NCI-H1694 treated with DMSO at 0.1 percent for 48 hours (cell line): ENCODE measurements around the gene MATN4.

Source experiments
- DNase-seq: peaks from one replicate; lab custom pipeline; 2025; lab: John Stamatoyannopoulos, UW

MATN4 gene

GRCh38 chr20:45340951-45341350 is 32.9 kb upstream of the MATN4 start:
- DNase-seq = no peak

DNA sequence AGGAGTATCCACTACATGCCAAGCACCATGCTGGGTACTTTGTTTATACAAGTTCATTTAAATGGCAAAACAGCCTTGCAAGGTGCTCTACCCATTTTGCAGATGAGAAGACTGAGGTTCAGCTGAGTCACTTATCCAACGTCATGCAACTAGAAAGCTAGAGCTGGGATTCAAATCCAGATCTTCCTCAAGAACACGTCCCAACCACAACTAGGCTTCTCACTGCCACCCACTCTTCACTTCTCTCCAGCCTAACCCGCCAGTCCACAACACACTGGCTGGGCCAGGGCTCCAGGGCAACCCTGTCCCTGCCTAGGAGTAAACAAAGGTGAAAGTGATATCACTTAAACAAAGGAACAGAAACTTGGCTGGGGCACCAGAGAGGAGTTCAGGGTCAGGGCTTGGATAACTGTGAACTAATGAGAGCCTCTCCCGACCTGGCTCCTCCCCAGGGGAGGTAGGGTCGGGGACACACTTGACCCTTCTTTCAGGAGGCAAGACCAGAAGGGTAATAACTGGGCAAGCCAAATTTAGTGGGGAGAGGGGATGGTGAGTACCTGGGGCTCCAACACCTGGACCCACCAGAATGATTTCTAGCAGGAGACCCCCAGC is 32.2 kb upstream of the MATN4 start:
- DNase-seq = no peak

- DNase-seq = no peak
These were observed 31.7 kb upstream of the MATN4 start for GRCh38 chr20:45339799-45340198.

GRCh38 chr20:45339084-45339483 is 31.0 kb upstream of the MATN4 start:
- DNase-seq = no peak

DNA sequence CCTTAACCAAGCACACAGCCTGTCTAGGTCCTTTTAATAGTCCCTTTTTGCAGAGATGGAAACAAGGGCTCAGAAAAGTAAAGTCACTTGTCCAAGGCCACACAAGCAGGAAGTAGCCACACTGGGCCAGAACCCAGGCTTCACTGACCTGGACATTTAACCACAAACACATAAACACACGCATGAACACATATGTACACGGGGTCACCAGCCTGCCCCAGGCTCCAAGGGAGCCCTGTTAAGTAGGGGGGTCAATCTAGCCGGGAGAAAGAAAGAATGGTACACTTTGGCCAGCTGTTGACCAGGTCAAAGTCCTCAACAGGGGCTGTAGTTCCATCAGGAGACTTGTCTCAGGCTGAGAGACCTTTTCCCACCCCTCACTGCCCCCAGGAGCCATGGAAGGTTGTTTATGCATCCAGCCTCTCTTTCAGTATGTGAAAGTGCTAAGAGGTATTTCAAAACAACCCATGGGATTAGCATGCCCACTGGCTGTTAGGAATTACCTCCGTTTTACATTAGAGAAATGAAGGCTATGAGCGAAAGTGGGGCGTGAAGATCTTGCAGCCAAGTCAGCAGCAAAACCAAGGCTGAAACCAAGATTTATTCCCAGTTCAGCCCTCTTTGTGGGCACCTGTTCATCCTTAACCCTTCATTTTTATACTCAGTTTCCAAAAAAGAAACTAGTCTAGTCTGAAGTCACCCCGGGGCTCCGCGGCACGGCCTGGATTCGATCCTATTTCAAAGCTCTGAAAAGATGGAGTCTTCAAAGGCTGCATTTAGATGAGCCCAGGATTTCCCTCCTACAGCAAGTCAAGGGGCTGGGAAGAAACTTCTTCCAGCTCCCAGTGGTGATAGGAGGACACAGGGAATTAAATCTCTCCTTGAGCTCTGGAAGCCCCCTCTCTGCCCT is 30.3 kb upstream of the MATN4 start:
- DNase-seq = no peak

- no peak for DNase-seq
These were observed 29.4 kb upstream of the MATN4 start for GRCh38 chr20:45337367-45338120.

DNA sequence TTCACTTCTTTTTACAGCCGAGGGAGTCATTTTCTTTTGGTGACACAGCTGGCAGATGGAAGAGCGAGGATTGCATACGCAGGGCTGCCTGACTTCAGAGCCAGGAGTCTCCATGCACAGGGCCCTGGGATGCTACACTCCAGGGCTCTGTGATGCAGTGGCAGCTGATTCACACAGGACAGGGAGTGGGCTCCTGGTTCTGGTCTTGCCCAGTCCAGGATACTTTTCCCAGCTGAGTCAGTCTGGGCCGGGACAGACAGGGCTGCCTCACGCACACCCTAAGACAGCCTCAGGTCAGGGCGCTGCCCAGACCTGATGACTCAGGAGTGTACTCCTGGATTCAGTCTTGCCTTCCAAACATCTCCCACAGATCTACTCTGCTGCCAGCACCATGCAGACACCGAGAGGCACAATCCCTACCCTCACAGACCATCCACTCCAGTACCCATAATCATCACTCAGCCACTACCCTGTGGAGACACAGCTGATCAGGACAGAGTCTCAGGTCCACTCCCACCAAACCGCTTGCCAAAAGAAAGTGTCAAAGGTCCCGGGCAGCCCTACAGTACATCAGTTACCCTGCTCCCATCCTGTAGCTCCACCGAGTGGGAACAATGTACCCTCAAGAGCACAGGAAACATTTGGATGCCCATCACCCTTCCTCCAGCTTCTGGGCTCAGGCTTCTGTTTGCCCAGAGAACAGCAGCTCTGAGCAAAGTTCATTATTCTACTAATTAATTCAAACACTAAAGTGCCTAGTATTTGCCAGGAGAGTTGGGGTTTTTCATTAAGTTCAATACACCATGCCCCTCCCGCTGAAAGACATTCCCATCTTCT is 28.6 kb upstream of the MATN4 start:
- DNase-seq = no peak

GRCh38 chr20:45330476-45330875 is 22.4 kb upstream of the MATN4 start:
- no peak for DNase-seq

GRCh38 chr20:45329497-45330319 is 21.6 kb upstream of the MATN4 start:
- DNase-seq = no peak

DNA sequence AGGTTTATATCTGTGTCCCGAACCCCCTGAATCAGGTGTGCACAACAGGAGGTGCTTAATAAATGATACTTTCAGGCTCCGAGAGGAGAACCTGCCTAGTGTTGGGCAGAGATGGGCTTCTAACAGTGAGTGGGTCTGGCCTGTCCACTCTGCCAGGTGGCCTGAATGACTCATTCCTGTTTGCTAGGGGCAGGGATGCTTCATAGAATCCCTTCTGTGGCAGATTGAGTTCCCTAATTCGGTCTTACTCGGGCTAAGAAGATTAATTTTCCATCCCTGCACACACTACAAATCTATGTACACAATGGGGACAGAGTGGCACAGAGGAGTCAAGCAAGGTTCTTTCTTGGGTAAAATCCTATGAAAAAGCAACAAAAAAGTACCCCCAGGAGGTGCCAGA is 20.4 kb upstream of the MATN4 start:
- DNase-seq = no peak

DNA sequence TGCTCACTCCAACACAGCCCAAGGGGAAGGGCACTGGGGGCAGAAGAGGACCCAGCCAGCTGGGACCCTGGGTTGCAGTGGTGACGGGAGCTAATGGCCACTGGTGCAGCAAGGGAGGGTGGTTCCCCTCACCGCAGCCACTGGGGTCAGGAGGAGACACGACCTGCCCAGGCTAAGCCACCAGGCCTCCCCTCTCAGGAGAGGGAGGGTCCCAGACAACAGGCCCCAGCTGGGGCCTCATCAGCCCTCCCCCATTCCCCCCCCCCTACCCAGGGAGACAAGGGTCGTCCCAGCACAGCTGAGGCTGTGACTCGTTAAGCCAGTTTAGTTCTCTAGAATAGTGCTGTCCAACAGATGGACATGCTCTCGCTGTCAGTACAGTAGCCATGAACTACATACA is 17.3 kb upstream of the MATN4 start:
- DNase-seq = no peak

GRCh38 chr20:45323731-45324130 is 15.6 kb upstream of the MATN4 start:
- no peak for DNase-seq

DNA sequence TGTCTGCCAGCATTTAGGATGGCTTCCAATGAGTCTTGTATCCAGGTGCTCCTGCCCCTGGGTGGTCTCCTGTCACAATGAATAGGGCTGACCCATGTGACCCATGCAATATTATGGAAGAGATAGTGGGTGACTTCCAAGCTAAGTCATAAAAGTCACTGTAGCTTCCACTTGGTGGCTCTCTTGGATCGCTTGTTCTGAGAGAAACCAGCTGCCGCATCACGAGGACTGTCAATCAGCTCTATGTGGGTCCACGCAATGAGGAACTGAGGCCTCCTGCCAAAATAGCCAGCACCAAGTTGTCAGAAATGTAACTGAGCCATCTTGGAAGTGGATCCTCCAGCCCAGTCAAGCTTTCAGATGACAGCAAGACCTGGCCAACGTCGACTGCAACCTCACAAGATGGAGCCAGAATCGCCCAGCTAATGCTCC is 14.9 kb upstream of the MATN4 start:
- no peak for DNase-seq

DNA sequence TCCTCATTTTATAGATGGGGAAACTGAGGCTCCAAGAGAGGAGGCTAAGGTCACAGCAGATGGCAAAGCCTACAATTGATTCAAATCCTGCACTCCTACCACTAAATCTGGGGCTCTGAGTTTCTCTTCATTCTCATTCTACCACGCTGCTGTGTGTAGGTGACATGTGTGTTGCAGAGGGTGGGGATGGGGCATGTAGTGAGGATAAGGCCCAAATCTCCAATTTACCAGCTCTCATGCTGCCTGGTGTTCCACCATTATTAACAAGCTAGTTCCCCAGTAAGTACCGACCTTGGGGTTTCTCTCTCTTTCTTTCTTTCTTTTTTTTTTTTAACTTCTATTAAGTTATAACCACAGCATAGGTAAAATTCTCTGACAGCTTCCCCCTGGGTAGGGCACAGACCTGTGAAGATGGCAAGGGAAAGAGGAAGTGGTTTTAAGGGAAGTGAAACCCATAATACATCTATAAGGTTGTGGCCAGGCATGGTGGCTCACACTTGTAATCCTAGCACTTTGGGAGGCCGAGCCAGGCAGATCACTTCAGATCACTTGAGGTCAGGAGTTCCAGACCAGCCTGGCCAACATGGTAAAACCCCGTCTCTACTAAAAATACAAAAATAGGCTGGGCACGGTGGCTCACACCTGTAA is 13.0 kb upstream of the MATN4 start:
- no peak for DNase-seq

GRCh38 chr20:45318948-45319347 is 10.8 kb upstream of the MATN4 start:
- no peak for DNase-seq

- no peak for DNase-seq
These were observed 10.4 kb upstream of the MATN4 start for GRCh38 chr20:45318386-45318939.

GRCh38 chr20:45317826-45318225 is 9.7 kb upstream of the MATN4 start:
- DNase-seq = no peak

- no peak for DNase-seq
These were observed 8.3 kb upstream of the MATN4 start for GRCh38 chr20:45316150-45317080.

DNA sequence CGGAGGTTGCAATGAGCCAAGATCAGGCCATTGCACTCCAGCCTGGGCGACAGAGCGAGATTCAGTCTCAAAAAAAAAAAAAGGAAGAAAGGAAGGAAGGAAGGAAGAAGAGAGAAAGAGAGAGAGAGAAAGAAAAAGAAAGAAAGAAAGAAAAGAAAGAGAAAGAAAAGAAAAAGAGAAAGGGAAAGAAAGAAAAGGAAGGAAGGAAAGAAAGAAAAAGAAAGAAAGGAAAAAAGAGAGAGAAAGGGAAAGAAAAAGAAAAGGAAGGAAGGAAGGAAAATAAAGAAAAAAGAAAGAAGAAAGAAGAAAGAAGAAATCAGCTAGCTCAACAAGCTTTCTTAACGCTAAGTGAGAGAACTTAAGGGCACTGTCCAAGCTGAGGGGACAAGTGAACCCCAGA is 7.6 kb upstream of the MATN4 start:
- DNase-seq = no peak
